MM.1S (cell line): ENCODE measurements around the gene NDOR1.

Experiments
- DNase-seq: peaks from one replicate; pipeline ENCODE4 v3.0.0-alpha.2; 2015
- H2AFZ ChIP-seq: fragments of 300-600 bp; sonication (generic); 2 replicates; pipeline ENCODE4 v1.6.0; 2016; ENCODE audit warnings: antibody characterized with exemption, low read length
- H3F3A ChIP-seq: fragments of 300-600 bp; sonication (generic); 2 replicates; pipeline ENCODE4 v1.6.1; 2016; ENCODE audit warnings: mild to moderate bottlenecking, antibody characterized with exemption, low read length, moderate library complexity, mixed read lengths; ENCODE audit not compliant: insufficient read depth
- H3K27ac ChIP-seq: fragments of 300-600 bp; sonication (generic); 2 replicates; pipeline ENCODE4 v1.5.1; 2016; ENCODE audit warnings: mild to moderate bottlenecking, low read length
- H3K27me3 ChIP-seq: fragments of 300-600 bp; sonication (generic); replicated peaks from 2 replicates; pipeline ENCODE4 v1.6.0; 2016; ENCODE audit warnings: low read length; ENCODE audit not compliant: insufficient read depth
- H3K36me3 ChIP-seq: fragments of 300-600 bp; sonication (generic); replicated peaks from 2 replicates; pipeline ENCODE4 v1.6.1; 2016; ENCODE audit warnings: mild to moderate bottlenecking, low read length, mixed read lengths; ENCODE audit not compliant: insufficient read depth
- H3K4me1 ChIP-seq: fragments of 300-600 bp; sonication (generic); 2 replicates; pipeline ENCODE4 v1.6.1; 2016; ENCODE audit warnings: low read length, mixed read lengths
- H3K4me2 ChIP-seq: fragments of 300-600 bp; sonication (generic); 2 replicates; pipeline ENCODE4 v1.6.0; 2016; ENCODE audit warnings: low read depth, low read length
- H3K4me3 ChIP-seq: fragments of 300-600 bp; sonication (generic); 2 replicates; pipeline ENCODE4 v1.5.1; 2016; ENCODE audit warnings: low read length, mixed read lengths
- H3K79me2 ChIP-seq: fragments of 300-600 bp; sonication (generic); 2 replicates; pipeline ENCODE4 v1.6.1; 2016; ENCODE audit warnings: mixed run types, low read length, mixed read lengths
- H3K9ac ChIP-seq: fragments of 300-600 bp; sonication (generic); 2 replicates; pipeline ENCODE4 v1.6.1; 2016; ENCODE audit warnings: low read length, mixed read lengths
- H3K9me2 ChIP-seq: fragments of 300-600 bp; sonication (generic); replicated peaks from 2 replicates; pipeline ENCODE4 v1.6.1; 2016; ENCODE audit warnings: mild to moderate bottlenecking, low read length, mixed read lengths; ENCODE audit not compliant: insufficient read depth
- H3K9me3 ChIP-seq: fragments of 300-600 bp; sonication (generic); replicated peaks from 2 replicates; pipeline ENCODE4 v1.6.1; 2016; ENCODE audit warnings: mild to moderate bottlenecking, low read length, mixed read lengths; ENCODE audit not compliant: insufficient read depth
- H4K20me1 ChIP-seq: fragments of 300-600 bp; sonication (generic); 2 replicates; pipeline ENCODE4 v1.6.1; 2016; ENCODE audit warnings: mild to moderate bottlenecking, low read length, moderate library complexity, mixed read lengths; ENCODE audit not compliant: insufficient read depth
- EZH2 ChIP-seq: fragments of 300-600 bp; sonication (generic); optimal IDR thresholded peaks from 2 replicates; pipeline ENCODE3; 2017; ENCODE audit warnings: low read depth, mild to moderate bottlenecking, antibody characterized with exemption, low read length, mixed read lengths
- EZH2phosphoT487 ChIP-seq: fragments of 300-600 bp; sonication (generic); IDR thresholded peaks from 2 replicates; pipeline ENCODE4 v1.6.1; 2018; ENCODE audit warnings: antibody characterized with exemption, low read length
- TF ChIP-seq, protein P1 (sequence below): fragments of 300-600 bp; sonication (generic); IDR thresholded peaks from 2 replicates; pipeline ENCODE4 v1.5.1; 2016; ENCODE audit warnings: antibody characterized with exemption, low read length, mixed read lengths

NDOR1 gene

DNA sequence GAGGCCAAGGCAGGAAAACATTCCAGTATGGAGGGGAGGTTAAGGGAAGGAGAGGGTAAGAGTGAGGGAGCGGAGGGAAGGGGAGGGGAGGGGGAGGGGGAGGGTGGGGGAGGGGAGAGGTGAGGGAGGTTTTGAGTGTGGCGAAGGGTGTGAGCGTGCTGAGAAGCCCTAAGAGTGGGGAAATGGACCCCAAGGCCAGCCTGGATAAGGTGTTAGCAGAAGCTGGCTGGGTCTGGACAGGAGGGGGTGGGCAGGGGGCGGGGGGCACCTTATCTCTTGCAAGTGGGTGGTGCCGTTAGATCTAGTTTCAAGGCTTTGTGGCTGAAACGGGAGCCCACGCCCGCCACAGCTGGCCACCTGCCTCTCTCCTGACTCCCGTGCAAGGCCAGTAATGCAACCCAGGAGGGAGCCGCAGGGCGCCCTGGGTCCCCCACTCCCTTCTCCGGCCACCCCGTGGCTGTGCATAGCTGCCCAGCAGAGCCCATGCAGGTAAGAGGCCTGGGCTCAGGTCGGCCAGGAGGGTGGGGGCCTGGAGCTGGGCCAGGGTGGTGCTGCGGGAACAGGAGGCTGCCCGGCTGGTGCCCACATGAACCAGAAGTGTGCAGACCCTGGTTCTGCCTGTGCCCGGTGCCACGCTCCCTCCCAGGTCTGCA is 22.5 kb downstream of the NDOR1 start:
- Histone ChIP-seq H3K4me3 (no peak overlapping the region), H3K4me2 (no peak overlapping the region), H3F3A (no peaks in the 10 kb centered on the region; the same call in 1 of the 2 replicates), H3K4me1 (peaks cover 9% of the 10 kb centered on the region; the same call in 1 of the 2 replicates), H3K9ac (no peak overlapping the region), H3K9me3 (no peaks in the 10 kb centered on the region), H3K9me2 (no peaks in the 10 kb centered on the region), H2AFZ (no peak overlapping the region), H3K27me3 (peaks cover 50% of the 10 kb centered on the region), H4K20me1 (no peaks in the 10 kb centered on the region), H3K36me3 (no peaks in the 10 kb centered on the region), H3K27ac (no peak overlapping the region), H3K79me2 (no peaks in the 10 kb centered on the region)
- TF ChIP-seq, protein P1, sequence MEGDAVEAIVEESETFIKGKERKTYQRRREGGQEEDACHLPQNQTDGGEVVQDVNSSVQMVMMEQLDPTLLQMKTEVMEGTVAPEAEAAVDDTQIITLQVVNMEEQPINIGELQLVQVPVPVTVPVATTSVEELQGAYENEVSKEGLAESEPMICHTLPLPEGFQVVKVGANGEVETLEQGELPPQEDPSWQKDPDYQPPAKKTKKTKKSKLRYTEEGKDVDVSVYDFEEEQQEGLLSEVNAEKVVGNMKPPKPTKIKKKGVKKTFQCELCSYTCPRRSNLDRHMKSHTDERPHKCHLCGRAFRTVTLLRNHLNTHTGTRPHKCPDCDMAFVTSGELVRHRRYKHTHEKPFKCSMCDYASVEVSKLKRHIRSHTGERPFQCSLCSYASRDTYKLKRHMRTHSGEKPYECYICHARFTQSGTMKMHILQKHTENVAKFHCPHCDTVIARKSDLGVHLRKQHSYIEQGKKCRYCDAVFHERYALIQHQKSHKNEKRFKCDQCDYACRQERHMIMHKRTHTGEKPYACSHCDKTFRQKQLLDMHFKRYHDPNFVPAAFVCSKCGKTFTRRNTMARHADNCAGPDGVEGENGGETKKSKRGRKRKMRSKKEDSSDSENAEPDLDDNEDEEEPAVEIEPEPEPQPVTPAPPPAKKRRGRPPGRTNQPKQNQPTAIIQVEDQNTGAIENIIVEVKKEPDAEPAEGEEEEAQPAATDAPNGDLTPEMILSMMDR, result no peak
- no peak for TF ChIP-seq EZH2
- TF ChIP-seq EZH2phosphoT487, result no peak
- DNase-seq, result no peak

DNA sequence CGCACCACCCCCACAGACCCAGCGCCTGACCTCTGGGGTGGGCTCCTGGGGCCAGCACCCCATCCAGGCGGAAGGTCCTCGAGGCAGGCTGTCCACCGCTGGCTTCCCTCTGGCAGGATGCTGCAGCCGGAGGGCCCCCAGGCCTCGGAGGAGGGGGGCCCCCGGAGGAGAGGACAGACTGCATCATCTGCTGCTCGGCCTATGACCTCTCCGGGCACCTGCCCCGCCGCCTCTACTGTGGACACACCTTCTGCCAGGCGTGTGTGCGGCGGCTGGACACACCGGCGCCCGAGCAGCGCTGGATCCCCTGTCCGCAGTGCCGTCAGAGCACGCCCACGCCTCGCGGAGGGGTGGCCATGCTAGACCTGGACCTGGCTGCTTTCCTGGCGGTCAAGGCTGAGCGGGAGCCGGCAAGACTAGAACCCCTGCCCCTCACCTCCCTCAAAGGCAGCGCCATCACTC is 23.0 kb downstream of the NDOR1 start:
- H3K36me3 ChIP-seq, result no peaks in the 10 kb centered on the region
- H3K9me2 ChIP-seq, result no peaks in the 10 kb centered on the region
- H3F3A ChIP-seq, result no peaks in the 10 kb centered on the region
- H3K4me3 ChIP-seq, result no peak overlapping the region
- no peak for DNase-seq
- H3K9me3 ChIP-seq, result no peaks in the 10 kb centered on the region
- no peaks in the 10 kb centered on the region for H3K79me2 ChIP-seq
- no peak overlapping the region for H3K9ac ChIP-seq
- no peak overlapping the region for H2AFZ ChIP-seq
- no peaks in the 10 kb centered on the region for H4K20me1 ChIP-seq
- no peak for TF ChIP-seq EZH2
- TF ChIP-seq, protein P1, result no peak
- TF ChIP-seq EZH2phosphoT487, result no peak
- H3K4me1 ChIP-seq, result peaks cover 9% of the 10 kb centered on the region; the same call in 1 of the 2 replicates
- no peak overlapping the region for H3K4me2 ChIP-seq
- H3K27me3 ChIP-seq, result peaks cover 55% of the 10 kb centered on the region
- no peak overlapping the region for H3K27ac ChIP-seq

DNA sequence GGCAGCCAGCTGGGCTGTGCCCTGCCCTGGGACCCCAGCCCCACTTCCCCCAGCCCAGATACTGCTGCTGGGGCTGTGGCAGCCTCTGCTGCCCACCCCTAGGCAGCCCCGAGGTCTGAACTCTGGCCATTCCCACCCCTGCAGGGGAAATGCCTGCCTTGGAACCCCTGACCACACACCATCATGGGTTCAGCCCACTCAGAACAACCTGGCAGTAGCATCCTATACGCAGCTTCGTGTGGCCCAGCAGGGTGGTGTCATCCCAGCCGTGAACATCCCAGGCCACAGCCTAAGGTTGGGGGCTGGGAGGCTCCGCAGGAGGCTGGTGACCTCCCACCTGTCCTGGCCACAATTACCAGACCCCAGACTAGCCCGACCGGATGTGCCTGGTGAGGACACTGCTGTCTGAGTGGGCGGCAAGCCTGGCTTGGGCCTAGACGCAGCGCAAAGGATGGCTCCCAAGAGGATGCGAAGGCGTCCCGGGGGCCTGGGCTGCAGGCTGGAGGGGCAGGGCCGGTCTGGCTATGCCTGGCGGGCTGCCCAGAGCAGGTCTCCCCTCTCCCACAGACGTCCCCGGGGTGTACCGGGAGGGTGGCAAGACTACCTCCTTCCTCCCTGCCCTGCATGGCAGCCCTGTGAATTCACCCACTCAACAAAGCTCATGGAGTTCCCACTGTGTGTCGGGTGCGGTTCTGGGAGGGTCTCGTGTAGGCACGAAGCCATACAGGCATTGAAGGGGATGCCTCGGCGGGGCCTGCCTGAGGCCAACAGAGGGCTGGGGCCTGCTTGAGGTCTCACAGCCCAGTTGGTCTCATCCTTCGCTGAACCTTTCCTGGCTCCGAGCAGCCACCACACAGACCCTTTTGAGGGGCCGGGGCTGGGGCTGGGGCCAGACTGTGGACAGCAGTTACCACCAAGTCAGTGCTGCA is 23.7 kb downstream of the NDOR1 start:
- Histone ChIP-seq H3F3A (no peaks in the 10 kb centered on the region), H4K20me1 (no peaks in the 10 kb centered on the region), H3K27ac (no peak overlapping the region), H3K4me3 (no peak overlapping the region), H3K27me3 (peaks cover 58% of the 10 kb centered on the region), H3K9me3 (no peaks in the 10 kb centered on the region), H3K36me3 (no peaks in the 10 kb centered on the region), H3K9me2 (no peaks in the 10 kb centered on the region), H3K9ac (no peak overlapping the region), H3K79me2 (no peaks in the 10 kb centered on the region), H3K4me1 (peaks cover 5% of the 10 kb centered on the region; the same call in 1 of the 2 replicates), H3K4me2 (no peak overlapping the region), H2AFZ (no peak overlapping the region)
- no peak for TF ChIP-seq EZH2phosphoT487
- TF ChIP-seq EZH2, result no peak
- TF ChIP-seq, protein P1, result no peak
- DNase-seq, result no peak
